A204.1 (cell line): Measurements from ENCODE around the gene TMEM170B.

Experiments
- FAIRE-seq: peaks from 2 replicates; lab custom pipeline; 2012; peaks lifted over from hg19 to GRCh38; lab: Jason Lieb, UNC

Gene TMEM170B

GRCh38 chr6:11586117-11586516, 48.6 kb downstream of the TMEM170B start:
- no peak for FAIRE-seq

GRCh38 chr6:11586536-11586935, 49.0 kb downstream of the TMEM170B start:
- FAIRE-seq: no peak

DNA sequence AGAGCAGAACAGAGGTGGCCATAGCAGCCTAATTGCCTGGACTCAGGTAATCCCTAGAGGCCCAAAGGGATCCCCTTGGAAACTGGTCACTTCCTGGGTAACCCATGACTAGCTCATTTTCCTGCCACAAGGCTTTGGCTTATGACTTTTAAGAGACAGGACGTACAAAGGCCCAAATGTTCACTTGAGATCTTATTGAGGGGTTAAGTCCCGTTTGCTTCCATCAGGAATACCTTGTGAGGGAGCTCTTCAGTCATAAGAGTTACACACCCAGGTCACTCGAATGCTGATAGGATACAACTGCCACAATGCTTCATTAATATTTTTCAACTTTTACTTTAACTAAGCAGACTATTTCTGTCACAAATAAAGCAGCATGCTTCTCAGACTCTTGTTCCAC, 51.7 kb downstream of the TMEM170B start:
- no peak for FAIRE-seq

DNA sequence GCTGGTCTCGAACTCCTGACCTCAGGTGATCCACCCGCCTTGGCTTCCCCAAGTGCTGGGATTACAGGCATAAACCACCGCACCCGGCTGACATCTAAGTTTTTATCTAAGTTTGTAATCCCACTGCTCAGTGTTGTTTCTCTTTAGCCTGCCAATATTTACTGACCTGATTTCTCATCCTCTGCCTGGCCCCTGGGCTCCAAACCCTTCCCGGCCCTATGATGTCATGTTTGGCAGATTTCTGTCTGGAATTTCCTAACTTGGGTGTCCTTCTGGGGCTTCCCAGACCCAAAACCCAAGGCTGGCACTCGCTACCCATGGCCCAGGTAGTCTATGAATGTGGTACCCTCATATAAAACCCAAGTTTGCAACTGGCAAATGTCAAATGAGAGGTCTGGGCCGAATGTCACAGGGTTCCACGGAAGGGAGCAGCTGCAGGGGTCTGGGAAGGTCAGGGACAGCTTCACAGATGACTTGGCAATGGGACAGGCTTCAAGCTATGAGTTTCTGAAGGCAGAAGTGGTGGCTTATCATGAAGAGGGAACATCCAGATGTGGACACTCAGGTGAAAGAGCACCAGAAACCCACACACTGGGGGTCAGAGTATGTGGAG, 54.9 kb downstream of the TMEM170B start:
- FAIRE-seq: no peak

DNA sequence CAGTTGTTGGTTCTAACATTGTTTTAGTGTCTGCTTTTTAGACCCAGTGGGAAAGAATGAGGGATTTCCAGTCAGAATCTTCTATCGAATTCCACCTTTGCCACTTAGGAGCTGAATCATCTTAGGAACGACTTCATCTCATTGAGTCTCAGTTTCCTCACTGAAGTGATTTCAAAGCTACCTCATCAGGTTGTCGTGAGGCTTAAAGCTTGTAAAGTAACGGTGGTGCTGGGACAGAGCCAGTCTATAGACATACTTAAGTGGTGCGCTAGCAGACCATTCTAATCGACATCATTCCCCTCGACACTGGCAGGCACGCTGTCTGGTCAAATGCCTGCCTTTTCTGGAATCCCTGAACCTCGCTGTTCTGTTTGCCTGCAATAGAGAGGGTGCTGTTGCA, 55.5 kb downstream of the TMEM170B start:
- FAIRE-seq: no peak

GRCh38 chr6:11595903-11596302, 58.4 kb downstream of the TMEM170B start:
- FAIRE-seq: no peak

DNA sequence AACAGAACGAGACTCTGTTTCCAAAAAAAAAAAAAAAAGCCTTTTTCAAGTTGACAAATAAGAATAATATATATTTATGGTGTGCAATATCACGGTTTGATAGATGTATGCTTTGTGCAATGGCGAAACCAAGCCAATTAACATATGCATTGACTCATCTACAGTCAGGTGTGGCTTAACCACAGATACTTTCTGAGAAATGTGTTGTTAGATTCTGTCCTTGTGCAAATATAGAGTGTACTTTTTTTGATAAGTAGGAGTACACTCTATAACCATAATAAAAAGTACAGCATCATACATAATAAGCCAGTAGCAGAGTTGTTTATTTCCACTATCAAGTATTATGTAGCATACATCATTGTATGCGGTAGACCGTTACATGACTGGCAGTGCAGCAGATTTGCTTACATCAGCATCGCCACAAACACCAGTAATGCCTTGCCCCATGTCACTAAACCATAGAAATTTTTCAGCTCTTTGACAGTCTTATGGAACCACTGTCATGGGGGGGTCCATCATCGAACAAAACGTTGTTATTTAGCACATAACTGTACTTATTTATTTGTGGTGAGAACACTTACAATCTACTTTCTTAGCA, 59.2 kb downstream of the TMEM170B start:
- FAIRE-seq: no peak

DNA sequence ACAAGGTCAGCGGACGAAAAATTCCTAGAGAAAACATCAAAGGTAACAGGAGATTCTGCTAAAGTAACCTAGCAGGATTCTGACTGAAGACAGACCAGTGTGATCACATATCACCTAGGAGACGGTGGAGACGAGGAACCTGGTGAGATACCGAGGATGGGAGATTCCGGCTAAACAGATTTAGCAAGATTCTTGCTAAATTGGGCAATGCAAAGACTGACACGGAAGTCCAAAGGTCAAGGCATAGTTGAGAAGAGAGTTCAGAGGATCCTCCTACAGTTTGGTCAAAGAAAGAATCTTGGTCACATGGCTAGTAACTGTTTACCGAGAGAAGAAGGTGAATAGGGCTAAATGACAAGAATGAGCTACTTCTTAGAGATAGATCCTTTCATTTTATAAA, 61.1 kb downstream of the TMEM170B start:
- no peak for FAIRE-seq

DNA sequence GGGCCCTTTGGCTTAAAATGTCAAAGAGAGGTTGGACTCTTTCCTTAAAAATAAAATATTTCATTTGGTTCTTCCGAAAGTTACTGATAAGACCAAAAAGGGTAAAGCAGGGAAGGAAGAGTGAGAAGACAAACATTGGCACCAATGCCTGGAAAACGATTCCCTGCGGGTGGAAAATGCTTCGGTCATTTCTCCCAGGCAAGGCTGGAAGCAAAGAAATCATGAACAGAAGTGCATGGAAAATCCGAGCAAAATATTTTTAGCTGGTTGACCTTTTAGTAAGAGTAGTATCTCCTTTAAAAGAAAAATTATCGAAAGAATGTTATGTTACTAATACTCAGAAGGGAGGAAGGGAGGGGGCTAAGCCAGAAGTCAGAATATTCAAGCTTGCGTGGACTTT, 62.7 kb downstream of the TMEM170B start:
- no peak for FAIRE-seq

- no peak for FAIRE-seq
Observed at GRCh38 chr6:11601776-11602605, 64.4 kb downstream of the TMEM170B start.

GRCh38 chr6:11604215-11604614, 66.7 kb downstream of the TMEM170B start:
- no peak for FAIRE-seq

DNA sequence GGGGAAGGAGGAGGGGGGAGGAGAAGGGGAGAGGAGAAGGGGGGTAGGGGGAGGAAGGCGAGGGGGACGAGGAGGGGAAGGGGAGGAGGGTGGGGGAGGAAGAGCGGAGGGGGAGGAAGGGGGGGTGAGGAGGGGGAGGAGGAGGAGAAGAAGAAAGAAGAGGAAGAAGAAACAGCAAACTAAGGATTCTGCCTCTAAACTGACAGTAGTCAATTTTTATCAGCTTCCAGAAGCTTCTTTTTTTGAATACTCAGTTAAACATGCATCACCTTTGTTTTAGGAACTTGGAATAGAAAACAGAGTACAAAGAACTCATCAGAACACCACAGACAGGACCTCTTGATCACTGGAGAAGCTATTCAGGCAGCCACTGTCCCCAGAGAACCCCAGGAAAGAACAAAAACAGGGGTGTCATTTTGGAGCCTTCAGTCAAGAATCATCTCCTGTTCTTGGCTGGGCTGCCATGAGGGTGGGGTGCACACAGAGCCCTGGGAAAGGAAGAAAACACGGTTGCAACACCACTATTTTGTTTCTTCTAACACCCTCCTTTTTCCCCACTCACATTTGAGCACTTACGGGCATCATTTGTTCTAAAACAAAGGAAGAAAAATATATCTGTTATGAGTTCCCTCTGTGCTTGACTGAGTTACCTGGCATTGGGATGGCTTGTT, 67.4 kb downstream of the TMEM170B start:
- no peak for FAIRE-seq

- FAIRE-seq: no peak
Observed at GRCh38 chr6:11605507-11605905, 68.0 kb downstream of the TMEM170B start.

DNA sequence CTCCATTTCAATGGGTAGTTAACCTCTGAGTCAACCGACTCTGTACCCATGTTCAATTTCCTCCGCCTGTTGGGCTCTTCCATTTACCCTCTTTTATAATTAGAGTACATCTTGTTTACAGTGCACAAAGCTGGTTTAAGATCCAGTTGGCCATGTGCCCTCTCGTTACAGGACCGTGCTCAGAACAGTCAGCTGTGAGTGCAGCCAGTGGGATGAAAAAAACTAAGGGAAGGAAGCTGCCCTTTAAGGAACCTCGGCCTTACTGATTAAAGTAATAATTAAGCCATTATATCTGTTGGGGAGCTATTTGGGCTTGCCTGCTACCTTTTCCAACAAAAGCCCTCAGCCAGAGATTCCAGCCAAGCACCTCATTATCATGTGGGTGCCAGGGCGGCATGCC, 68.8 kb downstream of the TMEM170B start:
- FAIRE-seq: no peak

- FAIRE-seq: no peak
Observed at GRCh38 chr6:11607383-11607782, 69.8 kb downstream of the TMEM170B start.

GRCh38 chr6:11608600-11609323, 71.2 kb downstream of the TMEM170B start:
- FAIRE-seq: no peak

DNA sequence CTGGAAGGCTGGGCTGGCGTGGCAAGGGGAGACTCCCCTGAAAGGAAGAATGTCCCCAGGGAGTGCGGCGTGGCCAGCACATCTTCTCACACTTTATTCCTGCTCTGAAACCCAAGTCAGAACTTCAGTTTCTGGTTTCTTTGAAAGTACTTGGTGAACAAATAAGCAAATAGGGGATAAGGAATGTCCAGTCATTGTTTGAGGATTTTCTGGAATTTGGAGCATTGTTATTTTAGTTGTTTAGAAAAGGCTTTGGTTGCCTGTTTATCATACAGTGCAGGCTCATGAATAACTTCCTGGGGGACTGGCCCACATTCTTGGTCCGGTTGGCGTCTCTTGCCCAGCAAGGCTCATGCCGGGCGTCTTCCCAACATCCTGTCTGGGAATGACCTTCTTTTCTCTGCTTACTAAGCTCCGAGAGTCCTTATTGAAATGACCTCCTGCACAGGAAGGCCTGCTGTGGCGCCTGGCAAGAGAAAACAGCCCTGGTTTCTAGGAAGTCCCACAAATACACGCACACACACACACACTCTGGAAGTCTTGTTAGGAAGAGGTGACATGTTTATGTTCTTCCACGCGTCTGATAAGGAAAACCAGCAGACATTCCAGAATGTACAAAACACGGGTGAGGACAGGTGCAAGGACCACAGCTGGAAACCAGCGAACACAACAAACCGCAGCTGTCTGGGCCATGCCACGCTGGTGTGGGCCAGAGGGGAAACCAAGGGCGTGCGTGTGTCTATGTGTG, 71.9 kb downstream of the TMEM170B start:
- FAIRE-seq: no peak

GRCh38 chr6:11613336-11613735, 75.8 kb downstream of the TMEM170B start:
- FAIRE-seq: no peak

GRCh38 chr6:11613858-11614257, 76.3 kb downstream of the TMEM170B start:
- FAIRE-seq: no peak

DNA sequence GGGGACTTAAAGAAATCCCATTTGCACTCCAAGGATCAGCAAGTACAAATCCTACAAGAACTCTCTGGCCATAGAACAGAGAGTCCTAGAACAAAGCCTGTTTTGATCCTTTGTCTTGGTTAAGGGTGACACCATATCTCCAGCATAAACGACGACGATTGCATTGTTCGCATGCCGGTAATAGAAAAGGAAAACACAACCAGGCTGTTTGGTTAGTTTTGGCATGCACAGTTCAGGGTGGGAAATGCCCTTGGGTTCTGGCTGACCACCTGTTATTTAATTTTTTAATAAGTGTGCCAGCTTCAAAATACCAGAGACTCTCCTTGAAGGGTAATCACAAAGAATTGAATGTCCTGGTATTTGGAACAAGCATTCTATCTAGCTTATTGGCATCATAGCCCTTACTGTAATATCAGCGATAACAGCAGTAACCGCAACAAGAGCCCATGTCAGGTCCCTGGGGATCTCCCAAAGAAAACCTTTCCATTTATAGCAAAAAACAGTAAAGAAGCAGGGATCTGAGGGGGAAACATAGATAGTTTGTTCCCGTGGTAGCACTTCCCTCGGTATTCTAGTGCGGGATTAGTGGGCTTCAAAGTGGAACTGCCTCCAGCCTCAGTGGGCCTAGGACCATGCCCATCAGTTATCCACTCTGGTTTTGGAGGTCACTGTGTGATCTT, 77.1 kb downstream of the TMEM170B start:
- FAIRE-seq: no peak

DNA sequence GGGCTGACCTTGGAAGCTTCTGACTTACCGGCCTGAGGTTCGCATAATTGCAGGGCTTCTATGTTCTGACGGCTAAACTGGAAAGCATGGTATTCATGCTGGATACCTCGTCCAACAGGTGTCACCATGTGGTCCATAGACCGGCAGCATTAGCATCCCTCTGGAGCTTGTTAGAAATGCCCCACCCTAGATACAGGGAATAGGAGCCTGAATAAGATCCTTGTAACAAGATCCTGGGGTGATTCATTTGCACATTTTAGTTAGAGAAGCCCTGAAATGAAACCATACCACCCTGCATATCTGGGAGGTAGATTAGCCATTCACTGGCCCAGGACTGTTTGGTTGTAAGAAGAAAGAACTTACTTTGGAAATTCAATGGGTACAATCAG, 77.7 kb downstream of the TMEM170B start:
- no peak for FAIRE-seq
